ENCODE measurements around the gene FCAR. TPM values are rescaled to one million over a fixed set of nuclear protein-coding genes. Genes with fewer than 3 reads are reported as not detected.

Gene FCAR
- total and polyA plus RNA-seq, 2 experiments from 2014 or later: not detected

- ATAC-seq: peak; percentile 76
- no peaks in the 10 kb centered on the region for H3K36me3 ChIP-seq (ENCODE audit: insufficient read depth)
- H4K20me1 ChIP-seq (replicated peaks; ENCODE audit: insufficient read depth): no peaks in the 10 kb centered on the region
- peak within 1 kb of the TSS; percentile 64 for H3K4me2 ChIP-seq
- H3K27me3 Mint-ChIP-seq (ENCODE audit: insufficient read depth, low read depth, poor library complexity): peaks cover 6% of the 10 kb centered on the region
- H3K4me1 ChIP-seq (ENCODE audit: insufficient read depth): peaks cover 18% of the 10 kb centered on the region; the same call in 1 of the 2 replicates
- H3K4me3 Mint-ChIP-seq: no peak within 1 kb of the TSS
- peak; percentile 27 for DNase-seq (ENCODE audit: low spot score)
- no peaks in the 10 kb centered on the region for H3K9me2 ChIP-seq (ENCODE audit: insufficient read depth)
- peaks cover 2% of the 10 kb centered on the region; the same call in 2 of the 3 replicates for H3K36me3 Mint-ChIP-seq (ENCODE audit: low read depth)
- H3K27ac Mint-ChIP-seq: no peak within 1 kb of the TSS
- H3K4me1 Mint-ChIP-seq: peaks cover 15% of the 10 kb centered on the region; the same call in 2 of the 3 replicates
- TF ChIP-seq JUNB (IDR thresholded peaks at IDR 0.05; ENCODE audit: unreplicated experiment) (no peak), EZH2phosphoT487 (IDR thresholded peaks at IDR 0.05; ENCODE audit: unreplicated experiment) (no peak), EZH2 (IDR thresholded peaks at IDR 0.05; ENCODE audit: low read depth, unreplicated experiment) (no peak), STAT1 (IDR thresholded peaks at IDR 0.05; ENCODE audit: unreplicated experiment) (no peak), NANOG (IDR thresholded peaks at IDR 0.05; ENCODE audit: borderline replicate concordance) (no peak), REST (IDR thresholded peaks at IDR 0.05; ENCODE audit: unreplicated experiment) (no peak), ZNF114 (CRISPR knock-in tag; IDR thresholded peaks at IDR 0.05) (no peak), ETS1 (IDR thresholded peaks at IDR 0.05) (no peak), ZNF331 (CRISPR knock-in tag; IDR thresholded peaks at IDR 0.05; ENCODE audit: low read depth) (no peak), CREB1 (CRISPR knock-in tag; IDR thresholded peaks at IDR 0.05; ENCODE audit: low read depth) (no peak), POLR2AphosphoS5 (IDR thresholded peaks at IDR 0.05; ENCODE audit: low read depth) (no peak)
- TF ChIP-seq, protein P1, sequence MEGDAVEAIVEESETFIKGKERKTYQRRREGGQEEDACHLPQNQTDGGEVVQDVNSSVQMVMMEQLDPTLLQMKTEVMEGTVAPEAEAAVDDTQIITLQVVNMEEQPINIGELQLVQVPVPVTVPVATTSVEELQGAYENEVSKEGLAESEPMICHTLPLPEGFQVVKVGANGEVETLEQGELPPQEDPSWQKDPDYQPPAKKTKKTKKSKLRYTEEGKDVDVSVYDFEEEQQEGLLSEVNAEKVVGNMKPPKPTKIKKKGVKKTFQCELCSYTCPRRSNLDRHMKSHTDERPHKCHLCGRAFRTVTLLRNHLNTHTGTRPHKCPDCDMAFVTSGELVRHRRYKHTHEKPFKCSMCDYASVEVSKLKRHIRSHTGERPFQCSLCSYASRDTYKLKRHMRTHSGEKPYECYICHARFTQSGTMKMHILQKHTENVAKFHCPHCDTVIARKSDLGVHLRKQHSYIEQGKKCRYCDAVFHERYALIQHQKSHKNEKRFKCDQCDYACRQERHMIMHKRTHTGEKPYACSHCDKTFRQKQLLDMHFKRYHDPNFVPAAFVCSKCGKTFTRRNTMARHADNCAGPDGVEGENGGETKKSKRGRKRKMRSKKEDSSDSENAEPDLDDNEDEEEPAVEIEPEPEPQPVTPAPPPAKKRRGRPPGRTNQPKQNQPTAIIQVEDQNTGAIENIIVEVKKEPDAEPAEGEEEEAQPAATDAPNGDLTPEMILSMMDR (conservative IDR thresholded peaks at IDR 0.05; ENCODE audit: low read depth in 2 of 2): no peak
- TF ChIP-seq, protein P2, sequence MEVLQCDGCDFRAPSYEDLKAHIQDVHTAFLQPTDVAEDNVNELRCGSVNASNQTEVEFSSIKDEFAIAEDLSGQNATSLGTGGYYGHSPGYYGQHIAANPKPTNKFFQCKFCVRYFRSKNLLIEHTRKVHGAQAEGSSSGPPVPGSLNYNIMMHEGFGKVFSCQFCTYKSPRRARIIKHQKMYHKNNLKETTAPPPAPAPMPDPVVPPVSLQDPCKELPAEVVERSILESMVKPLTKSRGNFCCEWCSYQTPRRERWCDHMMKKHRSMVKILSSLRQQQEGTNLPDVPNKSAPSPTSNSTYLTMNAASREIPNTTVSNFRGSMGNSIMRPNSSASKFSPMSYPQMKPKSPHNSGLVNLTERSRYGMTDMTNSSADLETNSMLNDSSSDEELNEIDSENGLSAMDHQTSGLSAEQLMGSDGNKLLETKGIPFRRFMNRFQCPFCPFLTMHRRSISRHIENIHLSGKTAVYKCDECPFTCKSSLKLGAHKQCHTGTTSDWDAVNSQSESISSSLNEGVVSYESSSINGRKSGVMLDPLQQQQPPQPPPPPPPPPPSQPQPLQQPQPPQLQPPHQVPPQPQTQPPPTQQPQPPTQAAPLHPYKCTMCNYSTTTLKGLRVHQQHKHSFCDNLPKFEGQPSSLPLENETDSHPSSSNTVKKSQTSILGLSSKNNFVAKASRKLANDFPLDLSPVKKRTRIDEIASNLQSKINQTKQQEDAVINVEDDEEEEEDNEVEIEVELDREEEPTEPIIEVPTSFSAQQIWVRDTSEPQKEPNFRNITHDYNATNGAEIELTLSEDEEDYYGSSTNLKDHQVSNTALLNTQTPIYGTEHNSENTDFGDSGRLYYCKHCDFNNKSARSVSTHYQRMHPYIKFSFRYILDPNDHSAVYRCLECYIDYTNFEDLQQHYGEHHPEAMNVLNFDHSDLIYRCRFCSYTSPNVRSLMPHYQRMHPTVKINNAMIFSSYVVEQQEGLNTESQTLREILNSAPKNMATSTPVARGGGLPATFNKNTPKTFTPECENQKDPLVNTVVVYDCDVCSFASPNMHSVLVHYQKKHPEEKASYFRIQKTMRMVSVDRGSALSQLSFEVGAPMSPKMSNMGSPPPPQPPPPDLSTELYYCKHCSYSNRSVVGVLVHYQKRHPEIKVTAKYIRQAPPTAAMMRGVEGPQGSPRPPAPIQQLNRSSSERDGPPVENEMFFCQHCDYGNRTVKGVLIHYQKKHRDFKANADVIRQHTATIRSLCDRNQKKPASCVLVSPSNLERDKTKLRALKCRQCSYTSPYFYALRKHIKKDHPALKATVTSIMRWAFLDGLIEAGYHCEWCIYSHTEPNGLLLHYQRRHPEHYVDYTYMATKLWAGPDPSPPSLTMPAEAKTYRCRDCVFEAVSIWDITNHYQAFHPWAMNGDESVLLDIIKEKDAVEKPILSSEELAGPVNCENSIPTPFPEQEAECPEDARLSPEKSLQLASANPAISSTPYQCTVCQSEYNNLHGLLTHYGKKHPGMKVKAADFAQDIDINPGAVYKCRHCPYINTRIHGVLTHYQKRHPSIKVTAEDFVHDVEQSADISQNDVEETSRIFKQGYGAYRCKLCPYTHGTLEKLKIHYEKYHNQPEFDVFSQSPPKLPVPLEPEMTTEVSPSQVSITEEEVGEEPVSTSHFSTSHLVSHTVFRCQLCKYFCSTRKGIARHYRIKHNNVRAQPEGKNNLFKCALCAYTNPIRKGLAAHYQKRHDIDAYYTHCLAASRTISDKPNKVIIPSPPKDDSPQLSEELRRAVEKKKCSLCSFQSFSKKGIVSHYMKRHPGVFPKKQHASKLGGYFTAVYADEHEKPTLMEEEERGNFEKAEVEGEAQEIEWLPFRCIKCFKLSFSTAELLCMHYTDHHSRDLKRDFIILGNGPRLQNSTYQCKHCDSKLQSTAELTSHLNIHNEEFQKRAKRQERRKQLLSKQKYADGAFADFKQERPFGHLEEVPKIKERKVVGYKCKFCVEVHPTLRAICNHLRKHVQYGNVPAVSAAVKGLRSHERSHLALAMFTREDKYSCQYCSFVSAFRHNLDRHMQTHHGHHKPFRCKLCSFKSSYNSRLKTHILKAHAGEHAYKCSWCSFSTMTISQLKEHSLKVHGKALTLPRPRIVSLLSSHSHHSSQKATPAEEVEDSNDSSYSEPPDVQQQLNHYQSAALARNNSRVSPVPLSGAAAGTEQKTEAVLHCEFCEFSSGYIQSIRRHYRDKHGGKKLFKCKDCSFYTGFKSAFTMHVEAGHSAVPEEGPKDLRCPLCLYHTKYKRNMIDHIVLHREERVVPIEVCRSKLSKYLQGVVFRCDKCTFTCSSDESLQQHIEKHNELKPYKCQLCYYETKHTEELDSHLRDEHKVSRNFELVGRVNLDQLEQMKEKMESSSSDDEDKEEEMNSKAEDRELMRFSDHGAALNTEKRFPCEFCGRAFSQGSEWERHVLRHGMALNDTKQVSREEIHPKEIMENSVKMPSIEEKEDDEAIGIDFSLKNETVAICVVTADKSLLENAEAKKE (CRISPR knock-in tag; IDR thresholded peaks at IDR 0.05): no peak
- no peaks in the 10 kb centered on the region for H3K79me2 ChIP-seq (replicated peaks; ENCODE audit: insufficient read depth)
- H2AFZ ChIP-seq: peak within 1 kb of the TSS; percentile 94
- no peaks in the 10 kb centered on the region for H3K27me3 ChIP-seq (ENCODE audit: insufficient read depth)
- peaks cover 5% of the 10 kb centered on the region; the same call in 1 of the 2 replicates for H3F3A ChIP-seq (replicated peaks; ENCODE audit: low read depth)
- H3K9me3 Mint-ChIP-seq: peaks cover 21% of the 10 kb centered on the region
- no peak within 1 kb of the TSS for H3K4me3 ChIP-seq
- H3K27ac ChIP-seq (ENCODE audit: low read depth): 0 out of 2 replicates have a peak within 1 kb of the TSS, but pooled peaks have one; percentile 59
Measured at GRCh38 chr19:54905803-54906511, 31.9 kb downstream of the FCAR start, which contains the start of gene NCR1. NCR1 (plus strand) TSS chr19:54906148; CDS start chr19:54906188, 40 bp downstream.
